Right renal pelvis (tissue), 4 donors: ENCODE measurements around the gene OBSL1. TPM values are rescaled to one million over a fixed set of nuclear protein-coding genes. Genes with fewer than 3 reads are reported as not detected.

ENCODE experiments used
- polyA plus RNA-seq, 4 donors: library from polyadenylated mRNA; unstranded; fragments of 120-200 nt; gene quantifications; one replicate each; pipeline ENCODE4 v1.2.1, GENCODE V29; 2013; ENCODE audit not compliant: insufficient read length in 4 of 4

The OBSL1 gene
- polyA plus RNA-seq, 4 donors: 122 to 193 (median 147) TPM

Other genes starting within 250 kb of the OBSL1 start
- not detected for gene RESP18, start 238.8 kb downstream of the OBSL1 start, polyA plus RNA-seq
- 10 to 100 TPM; 54.2 to 67.5 (median 58.2) TPM for gene DNPEP, start 183.6 kb downstream of the OBSL1 start, polyA plus RNA-seq
- gene DES, start 153.2 kb downstream of the OBSL1 start, polyA plus RNA-seq: 1 to 10 TPM; 5.9 to 6.8 (median 6.6) TPM
- gene SPEG, start 136.7 kb downstream of the OBSL1 start, polyA plus RNA-seq: 10 to 100 TPM; 10.3 to 15.2 (median 13.3) TPM
- 10 to 100 TPM; 35.0 to 42.9 (median 36.4) TPM for gene GMPPA, start 72.6 kb downstream of the OBSL1 start, polyA plus RNA-seq
- under 1 TPM; 0.07 to 0.18 (median 0.16) TPM for gene ASIC4, start 57.1 kb downstream of the OBSL1 start, polyA plus RNA-seq
- 10 to 100 TPM; 23.8 to 46.3 (median 30.1) TPM for gene CHPF, start 27.7 kb downstream of the OBSL1 start, polyA plus RNA-seq
- 1 to 10 TPM; 2.0 to 4.0 (median 2.8) TPM for gene TMEM198, start 27.5 kb downstream of the OBSL1 start, polyA plus RNA-seq
- gene INHA, start 771 bp upstream of the OBSL1 start, polyA plus RNA-seq: 1 to 10 TPM in 3 of 4 donors, under 1 TPM in 1; 0.51 to 2.0 (median 1.6) TPM
- 10 to 100 TPM; 21.4 to 32.5 (median 24.9) TPM for gene STK11IP, start 26.3 kb upstream of the OBSL1 start, polyA plus RNA-seq
- 10 to 100 TPM in 1 of 4 donors, 1 to 10 TPM in 3; 8.2 to 10.6 (median 9.0) TPM for gene SLC4A3, start 56.1 kb upstream of the OBSL1 start, polyA plus RNA-seq